GM18951 (cell line): ENCODE results near the gene PRPF39.

Experiments used
- POLR2A ChIP-seq: IDR thresholded peaks from 4 replicates; pipeline ENCODE4 v1.6.1; 2011; ENCODE audit warnings: mild to moderate bottlenecking; ENCODE audit not compliant: insufficient read length, insufficient read depth; ENCODE audit errors: extremely low read depth
- in situ Hi-C: fragments of 300-500 bp; cut with MboI; formaldehyde crosslinking; loops from one replicate; pipeline ENCODE4 v1.12.0; 2022; ENCODE audit warnings: low sequenced_read_pairs, mixed read lengths, inconsistent platforms; ENCODE audit not compliant: unreplicated experiment

The PRPF39 gene

DNA sequence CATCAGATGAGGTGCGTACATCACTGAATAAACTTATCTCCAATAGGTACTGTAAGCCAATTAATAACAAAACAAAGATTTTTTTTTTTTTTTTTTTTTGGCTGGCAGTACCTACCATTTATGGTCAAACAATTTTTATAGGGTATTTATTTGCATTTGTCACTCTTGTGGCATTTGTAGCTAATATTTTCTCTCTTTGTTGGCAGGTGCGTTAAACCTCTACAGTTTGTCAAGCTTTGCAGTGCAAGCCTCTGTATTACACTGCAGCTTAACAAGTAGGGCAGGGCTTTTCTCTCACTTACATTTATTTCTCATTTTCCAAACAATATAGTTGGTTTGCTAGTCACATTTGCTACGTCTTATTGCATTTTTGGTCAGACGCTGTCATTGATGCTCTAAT, 12.3 kb downstream of the PRPF39 start:
- no peak for TF ChIP-seq POLR2A
- in situ Hi-C loops: no loop called here

DNA sequence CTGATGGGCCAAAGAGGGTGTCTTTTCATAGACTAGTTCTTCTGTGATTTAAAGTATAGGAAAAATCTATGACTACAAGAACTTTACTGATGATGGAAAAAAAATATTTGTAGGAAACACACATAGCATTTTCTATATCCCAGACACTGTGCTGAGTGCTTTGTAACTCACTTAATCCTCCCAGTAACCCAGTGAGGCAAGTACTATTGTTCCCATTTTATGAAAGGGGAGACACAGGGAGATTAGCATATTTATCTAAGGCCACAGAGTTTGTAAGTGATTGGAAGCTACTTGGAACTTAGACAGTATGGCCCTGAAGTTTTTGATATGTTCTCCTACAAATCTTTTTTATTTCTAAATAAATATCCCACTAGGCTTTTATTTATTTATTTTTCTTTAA, 19.9 kb downstream of the PRPF39 start:
- TF ChIP-seq POLR2A: no peak
- in situ Hi-C loops: no loop called here

- TF ChIP-seq POLR2A: no peak
- in situ Hi-C loops: no loop called here
Measured at GRCh38 chr14:45104561-45104960, 20.6 kb downstream of the PRPF39 start.

- in situ Hi-C loops: no loop called here
- no peak for TF ChIP-seq POLR2A
Measured at GRCh38 chr14:45112896-45113781, 29.2 kb downstream of the PRPF39 start.

- in situ Hi-C loops: no loop called here
- no peak for TF ChIP-seq POLR2A
Measured at GRCh38 chr14:45114327-45114726, 30.4 kb downstream of the PRPF39 start.

GRCh38 chr14:45118594-45118993, 34.7 kb downstream of the PRPF39 start:
- in situ Hi-C loops: no loop called here
- TF ChIP-seq POLR2A: no peak

DNA sequence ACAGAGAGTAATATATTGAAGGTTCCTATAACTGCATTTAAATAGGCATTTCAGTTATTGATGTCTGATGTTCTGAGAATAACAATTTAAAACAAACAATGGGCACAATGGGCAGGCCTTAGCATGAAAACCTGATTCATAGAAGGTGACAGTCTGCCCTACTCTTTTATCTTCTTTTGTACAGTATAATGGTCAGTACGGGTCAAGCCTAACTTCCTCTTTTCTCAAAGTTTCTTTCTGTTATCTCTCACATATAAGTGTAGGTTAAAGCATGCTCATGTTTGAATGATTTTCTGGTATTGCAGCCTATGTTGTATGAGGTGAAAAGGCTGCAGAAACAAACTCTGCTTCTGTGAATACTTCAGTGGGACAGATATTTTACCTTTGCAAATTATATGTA, 36.2 kb downstream of the PRPF39 start:
- in situ Hi-C loops: no loop called here
- no peak for TF ChIP-seq POLR2A

GRCh38 chr14:45123271-45123670, 39.4 kb downstream of the PRPF39 start:
- in situ Hi-C loops: no loop called here
- TF ChIP-seq POLR2A: no peak

DNA sequence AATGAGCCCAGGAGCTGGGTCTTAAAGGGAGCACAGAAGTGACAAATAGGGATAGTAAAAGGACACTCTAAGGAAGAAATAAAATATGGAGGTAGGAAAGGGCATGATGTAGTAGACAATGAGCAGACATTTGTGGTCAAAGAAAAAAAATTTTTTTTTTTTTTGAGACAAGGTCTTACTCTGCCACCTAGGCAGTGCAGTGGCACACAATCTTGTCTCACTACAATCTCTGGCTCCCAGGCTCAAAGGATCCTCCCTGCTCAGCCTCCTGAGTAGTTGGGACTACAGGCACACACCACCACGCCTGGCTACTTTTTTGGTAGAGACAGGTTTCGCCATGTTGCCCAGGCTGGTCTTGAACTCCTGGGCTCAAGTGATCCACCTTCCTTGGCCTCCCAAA, 41.8 kb downstream of the PRPF39 start:
- TF ChIP-seq POLR2A: no peak
- in situ Hi-C loops: no loop called here

GRCh38 chr14:45128963-45129629, 45.2 kb downstream of the PRPF39 start:
- no peak for TF ChIP-seq POLR2A
- in situ Hi-C loops: no loop called here

DNA sequence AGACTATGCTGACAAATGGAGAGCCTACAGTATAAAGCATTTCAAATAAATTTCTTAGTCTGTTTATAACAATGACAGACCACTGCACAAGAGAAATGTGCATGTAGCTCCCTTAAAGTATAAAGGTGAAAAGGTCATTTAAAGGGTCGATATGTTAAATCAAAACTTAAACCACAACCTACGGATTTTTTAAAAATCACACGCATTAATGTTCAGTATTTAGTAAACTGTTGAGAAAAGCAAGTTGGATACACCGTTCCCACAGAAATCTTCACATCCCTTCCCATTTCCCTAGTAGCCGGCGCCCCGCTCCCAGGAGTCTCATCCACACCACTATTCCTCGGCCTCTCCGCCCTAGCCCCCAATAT, 49.8 kb downstream of the PRPF39 start:
- no peak for TF ChIP-seq POLR2A
- in situ Hi-C loops: no loop called here

GRCh38 chr14:45134051-45134958, 50.4 kb downstream of the PRPF39 start, which contains the start of gene FKBP3:
FKBP3 (minus strand) TSS chr14:45134481; CDS start chr14:45134456, 25 bp downstream.
- in situ Hi-C loops: no loop called here

DNA sequence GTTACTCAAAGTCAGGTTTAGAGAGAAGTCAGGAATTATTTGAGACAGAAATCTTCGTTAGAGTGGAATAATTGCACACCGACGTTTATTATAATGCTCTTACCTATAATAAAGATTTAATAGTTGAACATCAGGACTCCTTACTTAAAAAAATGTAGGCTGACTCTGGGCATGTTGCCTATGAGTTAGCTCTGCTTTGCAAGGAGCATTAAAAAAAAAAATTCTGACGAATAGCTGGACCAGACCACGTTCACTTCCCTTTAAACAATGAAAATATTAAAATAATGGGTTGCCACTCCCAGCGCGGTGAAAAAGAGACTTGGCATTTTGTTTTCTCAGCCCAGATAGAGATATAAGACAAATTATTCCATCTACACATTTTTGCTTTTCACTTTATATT, 51.2 kb downstream of the PRPF39 start:
- no peak for TF ChIP-seq POLR2A
- in situ Hi-C loops: no loop called here

More at GRCh38 chr14:45134051-45134958, 50.4 kb downstream of the PRPF39 start, which contains the start of gene FKBP3:
- TF ChIP-seq POLR2A: peak; percentile 95
